K562 (cell line): ENCODE data around the gene SNX9. TPM values are rescaled to one million over a fixed set of nuclear protein-coding genes. Genes with fewer than 3 reads are reported as not detected.

Experiments
- ARID3B ChIP-seq: fragments of 250-450 bp; sonication (Bioruptor Pico); IDR thresholded peaks from 2 replicates; pipeline ENCODE4 v1.4.0; 2020; ENCODE audit warnings: borderline replicate concordance
- ATF3 ChIP-seq, 2 experiments: fragments of 450-650 bp in 1 of 2; sonication (generic) in 1 of 2; formaldehyde crosslinking in 1 of 2; IDR thresholded peaks in 1 of 2; conservative IDR thresholded peaks in 1 of 2; 2 replicates each; pipeline versions ENCODE4 v1.6.1 to v1.8.1; 2016 to 2023; ENCODE audit warnings: mild to moderate bottlenecking in 2 of 2, moderate library complexity in 2 of 2, inconsistent platforms in 1 of 2, missing genetic modification reagents in 1 of 2
- CBX3 ChIP-seq, 2 experiments: IDR thresholded peaks; 1 replicate in 1 of 2; 2 replicates in 1 of 2; pipeline ENCODE4 v1.6.1; 2012; ENCODE audit warnings: inconsistent platforms in 2 of 2, low read length in 2 of 2, borderline replicate concordance in 1 of 2, control low read depth in 1 of 2
- CHCHD3 ChIP-seq: fragments of 250-450 bp; sonication (Bioruptor Pico); IDR thresholded peaks from 2 replicates; pipeline ENCODE4 v2.1.2; 2022; ENCODE audit warnings: mild to moderate bottlenecking
- FOXA3 ChIP-seq, 2 experiments: fragments of 450-650 bp in 1 of 2; sonication (generic) in 1 of 2; formaldehyde crosslinking; IDR thresholded peaks in 1 of 2; conservative IDR thresholded peaks in 1 of 2; 2 replicates each; pipeline versions ENCODE4 v1.4.0 to v1.8.0; 2020 to 2022; ENCODE audit warnings: mild to moderate bottlenecking in 2 of 2, missing genetic modification reagents in 1 of 2
- JUN ChIP-seq, 2 experiments: sonication (generic) in 1 of 2; formaldehyde crosslinking in 1 of 2; IDR thresholded peaks; 2 replicates each; pipeline versions ENCODE4 v1.6.1 to v1.8.0; 2012 to 2022; ENCODE audit warnings: borderline replicate concordance in 2 of 2, mild to moderate bottlenecking in 2 of 2, improper control_type of control experiment in 1 of 2, low read depth in 1 of 2, low read length in 1 of 2, missing genetic modification reagents in 1 of 2
- KDM1A ChIP-seq, 2 experiments: fragments of 450-650 bp; IDR thresholded peaks; 2 replicates each; pipeline ENCODE4 v1.6.1; 2016; ENCODE audit warnings: mild to moderate bottlenecking in 2 of 2
- MAFF ChIP-seq: IDR thresholded peaks from 2 replicates; pipeline ENCODE4 v1.6.1; 2012; ENCODE audit warnings: low read length, improper control_type of control experiment
- MTF1 ChIP-seq: fragments of 250-450 bp; sonication (Bioruptor Pico); IDR thresholded peaks from 2 replicates; pipeline ENCODE4 v1.9.0; 2021; ENCODE audit warnings: moderate library complexity, mild to moderate bottlenecking, inconsistent platforms, borderline replicate concordance
- PTBP1 ChIP-seq: fragments of 200-400 bp; formaldehyde crosslinking; IDR thresholded peaks from 2 replicates; pipeline ENCODE4 v1.6.1; 2017; ENCODE audit warnings: low read depth, low read length
- SAP30 ChIP-seq: fragments of 200-600 bp; sonication (generic); IDR thresholded peaks from 2 replicates; pipeline ENCODE4 v1.6.1; 2012; ENCODE audit warnings: borderline replicate concordance, low read depth, mild to moderate bottlenecking, moderate library complexity, low read length, control low read depth, inconsistent platforms; ENCODE audit not compliant: insufficient read depth, poor library complexity, severe bottlenecking
- ZBTB33 ChIP-seq: sonication (generic); formaldehyde crosslinking; IDR thresholded peaks from 2 replicates; pipeline ENCODE4 v1.8.1; 2023; ENCODE audit warnings: mild to moderate bottlenecking, missing genetic modification reagents
- ZBTB5 ChIP-seq: fragments of 450-650 bp; IDR thresholded peaks from 2 replicates; pipeline ENCODE4 v1.6.1; 2017; ENCODE audit warnings: antibody characterized with exemption
- ZNF778 ChIP-seq: fragments of 450-650 bp; formaldehyde crosslinking; IDR thresholded peaks from 2 replicates; pipeline ENCODE4 v1.4.0; 2020; ENCODE audit warnings: mild to moderate bottlenecking, moderate library complexity
- polyA plus RNA-seq, 8 experiments: library from polyadenylated mRNA; depleted of rRNA in 4 of 8; stranded (reverse) in 5 of 8; unstranded in 3 of 8; fragments of >200 nt; fragmentation: Nextera tagmentation in 2 of 8; fragmentation: Illumina TruSeq in 1 of 8; extraction: Ambion mirVana in 2 of 8; extraction: Trizol in 1 of 8; gene quantifications; 2 replicates each; pipeline versions ENCODE4 v1.2.1 to v1.2.3, GENCODE V29; 2011 to 2014; ENCODE audit warnings: inconsistent platforms in 1 of 8, missing spikeins in 1 of 8
- total RNA-seq, 7 experiments: library from RNA; depleted of rRNA in 6 of 7; stranded (reverse); fragments of >200 nt in 6 of 7; fragmentation: Illumina TruSeq in 2 of 7; extraction: Trizol in 2 of 7; gene quantifications; 2 replicates each; pipeline versions ENCODE4 v1.2.1 to v1.2.3, GENCODE V29; 2011 to 2021; ENCODE audit warnings: low replicate concordance in 1 of 7
- TF ChIP-seq, protein P1 (sequence below), 2 experiments: fragments of 450-650 bp; conservative IDR thresholded peaks; 2 replicates each; pipeline ENCODE4 v1.6.1; 2017; ENCODE audit warnings: mild to moderate bottlenecking in 2 of 2, moderate library complexity in 2 of 2

The SNX9 gene
- total and polyA plus RNA-seq, 9 of the 15 experiments (the other 6 are each of a cell fraction or from before 2014, with no cell fraction given), result 6.0 to 81.7 (median 57.1) TPM

DNA sequence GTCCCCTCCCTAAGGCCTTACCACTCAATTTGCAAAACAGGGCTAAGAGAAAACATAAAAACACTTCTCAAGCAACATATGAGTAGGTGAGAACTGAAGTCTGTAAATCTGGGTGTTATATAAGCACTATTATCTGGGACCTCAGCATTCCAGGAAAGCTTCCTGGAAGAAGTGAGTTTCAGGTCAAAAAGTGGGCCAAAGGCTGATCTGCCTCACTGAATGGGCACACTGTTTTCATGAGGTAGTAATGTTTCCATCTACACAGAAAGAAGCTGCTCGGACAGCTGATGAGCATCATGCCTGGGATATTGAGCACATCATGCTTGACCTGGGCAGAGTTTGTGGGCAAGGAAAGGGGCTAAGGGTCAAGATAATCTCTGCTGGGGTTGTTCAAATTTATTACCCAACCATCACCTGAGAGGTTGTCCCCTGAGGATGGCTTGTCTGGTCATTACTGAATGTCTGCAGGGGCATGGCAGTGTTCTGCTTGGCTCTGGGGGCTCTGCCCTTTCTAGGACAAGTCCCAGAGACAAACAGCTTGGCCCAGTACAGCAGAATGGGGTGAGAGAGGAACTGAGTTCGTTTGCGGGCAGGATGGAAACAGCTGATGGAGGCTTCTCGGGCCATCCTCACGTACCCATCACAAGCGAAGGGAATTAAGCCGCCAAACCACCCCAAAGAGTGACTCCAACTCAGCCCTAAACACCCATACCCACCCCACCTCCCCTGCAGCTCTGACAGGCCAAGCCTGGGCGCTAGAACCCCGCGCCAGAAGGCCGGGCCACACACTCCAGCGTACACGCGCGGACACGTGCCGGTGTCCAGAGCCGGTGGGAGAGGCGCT, 157.5 kb downstream of the SNX9 start (continued):
- TF ChIP-seq PTBP1 (0 out of 2 replicates have a peak, but pooled peaks have one; percentile 15), MTF1 (0 out of 2 replicates have a peak, but pooled peaks have one; percentile 23), ATF3 (IDR thresholded peaks at IDR 0.05) (no peak), ATF3 (CRISPR knock-in tag; conservative IDR thresholded peaks at IDR 0.05) (no peak), ZBTB5 (no peak), ZNF778 (CRISPR knock-in tag) (no peak), CBX3 (IDR thresholded peaks at IDR 0.05; ENCODE audit: borderline replicate concordance in 1 of 2, low read length in 2 of 2) (0 out of 3 replicates have a peak, but pooled peaks of 1 of the 2 experiments have one; percentile 47), SAP30 (no peak), ZBTB33 (CRISPR knock-in tag) (peak; percentile 66; the same call in 1 of the 2 replicates), KDM1A (IDR thresholded peaks at IDR 0.05) (peak in 1 of 2 experiments; percentile 36; a peak in 1 of 4 replicates), FOXA3 (CRISPR knock-in tag; conservative IDR thresholded peaks at IDR 0.05 in 1 of 2, IDR thresholded peaks at IDR 0.05 in 1 of 2) (0 out of 4 replicates have a peak, but pooled peaks of 1 of the 2 experiments have one; percentile 67), CHCHD3 (CRISPR knock-in tag) (no peak), JUN (IDR thresholded peaks at IDR 0.05; ENCODE audit: borderline replicate concordance, low read depth, low read length) (no peak), JUN (CRISPR knock-in tag; IDR thresholded peaks at IDR 0.05; ENCODE audit: borderline replicate concordance) (no peak), MAFF (no peak), ARID3B (CRISPR knock-in tag) (peak; percentile 79; the same call in 1 of the 2 replicates)
- TF ChIP-seq, protein P1, sequence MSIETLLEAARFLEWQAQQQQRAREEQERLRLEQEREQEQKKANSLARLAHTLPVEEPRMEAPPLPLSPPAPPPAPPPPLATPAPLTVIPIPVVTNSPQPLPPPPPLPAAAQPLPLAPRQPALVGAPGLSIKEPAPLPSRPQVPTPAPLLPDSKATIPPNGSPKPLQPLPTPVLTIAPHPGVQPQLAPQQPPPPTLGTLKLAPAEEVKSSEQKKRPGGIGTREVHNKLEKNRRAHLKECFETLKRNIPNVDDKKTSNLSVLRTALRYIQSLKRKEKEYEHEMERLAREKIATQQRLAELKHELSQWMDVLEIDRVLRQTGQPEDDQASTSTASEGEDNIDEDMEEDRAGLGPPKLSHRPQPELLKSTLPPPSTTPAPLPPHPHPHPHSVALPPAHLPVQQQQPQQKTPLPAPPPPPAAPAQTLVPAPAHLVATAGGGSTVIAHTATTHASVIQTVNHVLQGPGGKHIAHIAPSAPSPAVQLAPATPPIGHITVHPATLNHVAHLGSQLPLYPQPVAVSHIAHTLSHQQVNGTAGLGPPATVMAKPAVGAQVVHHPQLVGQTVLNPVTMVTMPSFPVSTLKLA (conservative IDR thresholded peaks at IDR 0.05), result peak; percentile 94 to 96; a peak in 3 of 4 replicates
